Neural progenitor cell (in vitro differentiated cells): ENCODE results near the gene OR51L1. TPM values are rescaled to one million over a fixed set of nuclear protein-coding genes. Genes with fewer than 3 reads are reported as not detected.

Experiments used
- DNase-seq: peaks from one replicate; pipeline ENCODE4 v3.0.0-alpha.2; 2016; ENCODE audit warnings: low spot score
- H2AFZ ChIP-seq: fragments of 200-600 bp; sonication (generic); replicated peaks from 2 replicates; pipeline ENCODE4 v1.6.1; 2016; ENCODE audit warnings: antibody characterized with exemption
- H3F3A ChIP-seq: fragments of 200-600 bp; sonication (generic); 2 replicates; pipeline ENCODE4 v1.6.1; 2016; ENCODE audit warnings: antibody characterized with exemption, low read depth
- H3K27ac ChIP-seq: fragments of 200-600 bp; sonication (generic); 2 replicates; pipeline ENCODE4 v1.5.1; 2016; ENCODE audit warnings: mild to moderate bottlenecking
- H3K27me3 ChIP-seq: fragments of 200-600 bp; sonication (generic); 2 replicates; pipeline ENCODE4 v1.6.1; 2016; ENCODE audit warnings: mild to moderate bottlenecking, moderate library complexity
- H3K36me3 ChIP-seq: fragments of 200-600 bp; sonication (generic); 2 replicates; pipeline ENCODE4 v1.5.1; 2016
- H3K4me1 ChIP-seq: fragments of 200-600 bp; sonication (generic); 2 replicates; pipeline ENCODE4 v1.6.1; 2016; ENCODE audit warnings: mixed run types
- H3K4me2 ChIP-seq: fragments of 200-600 bp; sonication (generic); 2 replicates; pipeline ENCODE4 v1.6.1; 2016
- H3K4me3 ChIP-seq: fragments of 200-600 bp; sonication (generic); 2 replicates; pipeline ENCODE4 v1.5.1; 2016
- H3K79me2 ChIP-seq: fragments of 200-600 bp; sonication (generic); 2 replicates; pipeline ENCODE4 v1.6.1; 2016; ENCODE audit warnings: low read depth
- H3K9ac ChIP-seq: fragments of 200-600 bp; sonication (generic); 2 replicates; pipeline ENCODE4 v1.6.1; 2016
- H3K9me3 ChIP-seq: fragments of 200-600 bp; sonication (generic); 2 replicates; pipeline ENCODE4 v1.5.1; 2016; ENCODE audit warnings: low read depth
- H4K20me1 ChIP-seq: fragments of 200-600 bp; sonication (generic); 2 replicates; pipeline ENCODE4 v1.6.1; 2016; ENCODE audit warnings: low read depth
- H3K27ac Mint-ChIP-seq: 3 replicates; pipeline ENCODE4 v1.8.0; 2021; ENCODE audit warnings: mixed read lengths
- H3K27me3 Mint-ChIP-seq: 2 replicates; pipeline ENCODE4 v1.8.0; 2022; ENCODE audit warnings: low read depth, mild to moderate bottlenecking, inconsistent platforms, moderate library complexity, mixed read lengths; ENCODE audit not compliant: insufficient read depth
- H3K36me3 Mint-ChIP-seq: 3 replicates; pipeline ENCODE4 v1.8.0; 2021; ENCODE audit warnings: mixed read lengths
- H3K4me1 Mint-ChIP-seq: 3 replicates; pipeline ENCODE4 v1.8.0; 2021; ENCODE audit warnings: mixed read lengths
- H3K4me3 Mint-ChIP-seq: 3 replicates; pipeline ENCODE4 v1.8.0; 2021; ENCODE audit warnings: mild to moderate bottlenecking, moderate library complexity, mixed read lengths
- H3K9me3 Mint-ChIP-seq: 3 replicates; pipeline ENCODE4 v1.8.0; 2020; ENCODE audit warnings: mixed read lengths
- CTCF ChIP-seq: fragments of 200-600 bp; sonication (generic); IDR thresholded peaks from 2 replicates; pipeline ENCODE4 v1.5.1; 2017; ENCODE audit warnings: antibody characterized with exemption, mild to moderate bottlenecking
- EZH2 ChIP-seq: fragments of 200-600 bp; sonication (generic); IDR thresholded peaks from 2 replicates; pipeline ENCODE4 v1.6.1; 2017; ENCODE audit warnings: antibody characterized with exemption, mild to moderate bottlenecking, moderate library complexity
- EZH2phosphoT487 ChIP-seq: fragments of 200-600 bp; sonication (generic); IDR thresholded peaks from 2 replicates; pipeline ENCODE4 v1.6.1; 2017; ENCODE audit warnings: antibody characterized with exemption
- total RNA-seq: library from RNA; depleted of rRNA; stranded (reverse); fragments of >200 nt; gene quantifications from 2 replicates; pipeline ENCODE4 v1.2.3, GENCODE V29; 2015; ENCODE audit warnings: low replicate concordance

OR51L1 gene
- total RNA-seq, 1 donor from 2014 or later: not detected

GRCh38 chr11:4960877-4961276, 33.8 kb upstream of the OR51L1 start:
- Mint-ChIP-seq H3K4me1 (no peaks in the 10 kb centered on the region), H3K4me3 (no peak overlapping the region), H3K36me3 (no peaks in the 10 kb centered on the region), H3K27me3 (peaks cover 2% of the 10 kb centered on the region), H3K9me3 (no peaks in the 10 kb centered on the region), H3K27ac (no peak overlapping the region)
- no peaks in the 10 kb centered on the region for H3K36me3 ChIP-seq
- no peak overlapping the region for H2AFZ ChIP-seq
- no peak overlapping the region for H3K27ac ChIP-seq
- no peaks in the 10 kb centered on the region for H3K27me3 ChIP-seq
- H3F3A ChIP-seq: no peaks in the 10 kb centered on the region
- H3K4me2 ChIP-seq: no peak overlapping the region
- no peaks in the 10 kb centered on the region for H4K20me1 ChIP-seq
- DNase-seq: no peak
- no peak overlapping the region for H3K9ac ChIP-seq
- H3K4me1 ChIP-seq: no peaks in the 10 kb centered on the region
- no peaks in the 10 kb centered on the region for H3K9me3 ChIP-seq
- H3K4me3 ChIP-seq: no peak overlapping the region
- H3K79me2 ChIP-seq: no peaks in the 10 kb centered on the region
- TF ChIP-seq CTCF (no peak), EZH2phosphoT487 (no peak), EZH2 (no peak)

GRCh38 chr11:4962816-4963215, 31.8 kb upstream of the OR51L1 start:
- H3K36me3 ChIP-seq: no peaks in the 10 kb centered on the region
- H3K27me3 ChIP-seq: no peaks in the 10 kb centered on the region
- no peaks in the 10 kb centered on the region for H3K9me3 ChIP-seq
- no peaks in the 10 kb centered on the region for H3F3A ChIP-seq
- H3K27ac Mint-ChIP-seq: no peak overlapping the region
- H4K20me1 ChIP-seq: no peaks in the 10 kb centered on the region
- DNase-seq: no peak
- no peaks in the 10 kb centered on the region for H3K27me3 Mint-ChIP-seq
- no peaks in the 10 kb centered on the region for H3K79me2 ChIP-seq
- no peak overlapping the region for H2AFZ ChIP-seq
- TF ChIP-seq CTCF (no peak), EZH2 (no peak), EZH2phosphoT487 (no peak)
- no peak overlapping the region for H3K9ac ChIP-seq
- H3K4me3 Mint-ChIP-seq: no peak overlapping the region
- no peak overlapping the region for H3K27ac ChIP-seq
- H3K4me1 Mint-ChIP-seq: no peaks in the 10 kb centered on the region
- H3K4me1 ChIP-seq: no peaks in the 10 kb centered on the region
- no peaks in the 10 kb centered on the region for H3K36me3 Mint-ChIP-seq
- H3K4me3 ChIP-seq: no peak overlapping the region
- H3K9me3 Mint-ChIP-seq: no peaks in the 10 kb centered on the region
- no peak overlapping the region for H3K4me2 ChIP-seq

GRCh38 chr11:4975436-4975835, 19.2 kb upstream of the OR51L1 start:
- H3K4me3 ChIP-seq: no peak overlapping the region
- DNase-seq: no peak
- Mint-ChIP-seq H3K4me1 (no peaks in the 10 kb centered on the region), H3K27ac (no peak overlapping the region), H3K36me3 (no peaks in the 10 kb centered on the region), H3K27me3 (peaks cover 2% of the 10 kb centered on the region), H3K9me3 (no peaks in the 10 kb centered on the region), H3K4me3 (no peak overlapping the region)
- H3K36me3 ChIP-seq: no peaks in the 10 kb centered on the region
- H3K79me2 ChIP-seq: no peaks in the 10 kb centered on the region
- no peak overlapping the region for H3K4me2 ChIP-seq
- no peak overlapping the region for H3K9ac ChIP-seq
- no peaks in the 10 kb centered on the region for H4K20me1 ChIP-seq
- no peak for TF ChIP-seq EZH2phosphoT487
- TF ChIP-seq CTCF: no peak
- H3K9me3 ChIP-seq: no peaks in the 10 kb centered on the region
- no peak overlapping the region for H2AFZ ChIP-seq
- no peaks in the 10 kb centered on the region for H3K27me3 ChIP-seq
- H3F3A ChIP-seq: no peaks in the 10 kb centered on the region
- H3K4me1 ChIP-seq: no peaks in the 10 kb centered on the region
- no peak overlapping the region for H3K27ac ChIP-seq

GRCh38 chr11:4979036-4979435, 15.6 kb upstream of the OR51L1 start:
- Mint-ChIP-seq H3K9me3 (no peaks in the 10 kb centered on the region), H3K4me3 (no peak overlapping the region), H3K4me1 (no peaks in the 10 kb centered on the region), H3K27ac (no peak overlapping the region), H3K27me3 (no peaks in the 10 kb centered on the region), H3K36me3 (no peaks in the 10 kb centered on the region)
- Histone ChIP-seq H3K9ac (no peak overlapping the region), H3K36me3 (no peaks in the 10 kb centered on the region), H3K27ac (no peak overlapping the region), H3K4me3 (no peak overlapping the region), H3K4me1 (no peaks in the 10 kb centered on the region), H3F3A (no peaks in the 10 kb centered on the region), H3K79me2 (no peaks in the 10 kb centered on the region), H3K4me2 (no peak overlapping the region), H3K9me3 (no peaks in the 10 kb centered on the region), H4K20me1 (no peaks in the 10 kb centered on the region), H2AFZ (no peak overlapping the region), H3K27me3 (no peaks in the 10 kb centered on the region)
- TF ChIP-seq EZH2 (no peak), CTCF (no peak), EZH2phosphoT487 (no peak)
- no peak for DNase-seq
